Measurements from ENCODE around the gene IL17RE. TPM values are rescaled to one million over a fixed set of nuclear protein-coding genes. Genes with fewer than 3 reads are reported as not detected.
A peak's percentile ranks its signal among the peaks of the same experiment; 100 is the strongest.

IL17RE gene
- total and polyA plus RNA-seq, 2 of the 13 experiments (the other 11 are each of a cell fraction or from before 2014, with no cell fraction given) = 14.5 to 24.1 TPM

DNA sequence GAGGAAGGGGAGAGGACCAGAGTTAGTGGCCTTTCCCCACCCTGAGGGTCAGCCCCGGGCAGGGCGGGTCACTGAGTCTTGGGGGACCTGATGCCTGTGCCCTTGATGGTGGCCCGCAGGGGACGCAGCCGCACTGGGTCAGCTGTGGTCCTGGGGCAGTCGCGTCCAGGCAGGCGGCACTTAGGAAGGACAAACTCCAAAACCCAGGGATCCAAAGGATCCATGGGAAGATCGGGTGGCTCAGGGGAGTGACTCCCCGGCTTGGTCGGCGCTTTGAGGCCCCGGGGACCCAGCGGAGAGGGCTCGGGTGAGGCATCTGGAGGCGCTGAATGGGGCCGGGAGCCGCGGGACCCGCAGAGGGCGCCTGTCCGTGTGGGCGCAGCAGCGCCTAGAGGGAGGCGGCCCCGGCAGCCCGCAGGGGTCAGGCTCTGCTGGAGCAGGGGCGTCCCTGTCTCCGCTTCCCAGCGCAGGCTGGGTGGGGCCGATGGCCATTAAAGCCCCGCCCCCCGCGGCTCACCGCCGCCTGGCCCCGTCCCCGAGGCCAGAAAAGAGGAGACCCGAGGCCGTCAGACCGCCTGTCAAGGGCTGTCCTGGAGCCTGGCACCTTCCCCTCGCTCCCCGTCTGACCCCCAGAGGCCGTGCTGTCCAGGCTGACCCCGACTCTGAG lies 40.1 kb upstream of the IL17RE start (continued):
- TF ChIP-seq ZNF574 (CRISPR knock-in tag; IDR thresholded peaks at IDR 0.05) (peak; percentile 93), MYNN (CRISPR knock-in tag; IDR thresholded peaks at IDR 0.05; ENCODE audit: low read depth) (no peak), ZNF605 (CRISPR knock-in tag; IDR thresholded peaks at IDR 0.05) (peak; percentile 46; the same call in 1 of the 2 replicates), LCORL (IDR thresholded peaks at IDR 0.05) (no peak), LCORL (CRISPR knock-in tag; IDR thresholded peaks at IDR 0.05) (peak; percentile 88), SKI (IDR thresholded peaks at IDR 0.05; ENCODE audit: partially characterized antibody) (no peak), POLR2AphosphoS5 (IDR thresholded peaks at IDR 0.05; ENCODE audit: low read depth, low read length) (peak; percentile 43; the same call in 1 of the 2 replicates), NFKBIZ (CRISPR knock-in tag; IDR thresholded peaks at IDR 0.05) (no peak), DMTF1 (CRISPR knock-in tag; IDR thresholded peaks at IDR 0.05) (no peak), ZNF674 (CRISPR knock-in tag; IDR thresholded peaks at IDR 0.05; ENCODE audit: low read depth) (no peak), ELF4 (CRISPR knock-in tag; IDR thresholded peaks at IDR 0.05; ENCODE audit: borderline replicate concordance) (no peak), ARHGAP35 (CRISPR knock-in tag; IDR thresholded peaks at IDR 0.05; ENCODE audit: borderline replicate concordance) (no peak), TOE1 (CRISPR knock-in tag; IDR thresholded peaks at IDR 0.05) (no peak), ZNF781 (CRISPR knock-in tag; IDR thresholded peaks at IDR 0.05; ENCODE audit: borderline replicate concordance, not compliant biosample characterization) (no peak), MIXL1 (CRISPR knock-in tag; IDR thresholded peaks at IDR 0.05) (no peak), ZNF549 (CRISPR knock-in tag; IDR thresholded peaks at IDR 0.05) (no peak), ZBTB7B (CRISPR knock-in tag; IDR thresholded peaks at IDR 0.05) (peak; percentile 94), NCOA2 (CRISPR knock-in tag; IDR thresholded peaks at IDR 0.05) (0 out of 2 replicates have a peak, but pooled peaks have one; percentile 12), PHF20 (CRISPR knock-in tag; IDR thresholded peaks at IDR 0.05) (no peak), FOXA1 (IDR thresholded peaks at IDR 0.05) (no peak), FOXA1 (CRISPR knock-in tag; IDR thresholded peaks at IDR 0.05) (no peak), DNMT1 (CRISPR knock-in tag; IDR thresholded peaks at IDR 0.05) (no peak), GRHL1 (CRISPR knock-in tag; conservative IDR thresholded peaks at IDR 0.05) (no peak), ZNF543 (CRISPR knock-in tag; IDR thresholded peaks at IDR 0.05) (no peak), ZSCAN29 (CRISPR knock-in tag; conservative IDR thresholded peaks at IDR 0.05) (no peak)
- TF ChIP-seq, protein P1, sequence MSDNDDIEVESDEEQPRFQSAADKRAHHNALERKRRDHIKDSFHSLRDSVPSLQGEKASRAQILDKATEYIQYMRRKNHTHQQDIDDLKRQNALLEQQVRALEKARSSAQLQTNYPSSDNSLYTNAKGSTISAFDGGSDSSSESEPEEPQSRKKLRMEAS (IDR thresholded peaks at IDR 0.05) = peak; percentile 49

Measured in HepG2 (cell line).